Measurements from ENCODE around the gene ARHGEF2. TPM values are rescaled to one million over a fixed set of nuclear protein-coding genes. Genes with fewer than 3 reads are reported as not detected.

The ARHGEF2 gene
- total and polyA plus RNA-seq, 9 of the 15 experiments (the other 6 are each of a cell fraction or from before 2014, with no cell fraction given) = 7.1 to 162 (median 62.2) TPM

DNA sequence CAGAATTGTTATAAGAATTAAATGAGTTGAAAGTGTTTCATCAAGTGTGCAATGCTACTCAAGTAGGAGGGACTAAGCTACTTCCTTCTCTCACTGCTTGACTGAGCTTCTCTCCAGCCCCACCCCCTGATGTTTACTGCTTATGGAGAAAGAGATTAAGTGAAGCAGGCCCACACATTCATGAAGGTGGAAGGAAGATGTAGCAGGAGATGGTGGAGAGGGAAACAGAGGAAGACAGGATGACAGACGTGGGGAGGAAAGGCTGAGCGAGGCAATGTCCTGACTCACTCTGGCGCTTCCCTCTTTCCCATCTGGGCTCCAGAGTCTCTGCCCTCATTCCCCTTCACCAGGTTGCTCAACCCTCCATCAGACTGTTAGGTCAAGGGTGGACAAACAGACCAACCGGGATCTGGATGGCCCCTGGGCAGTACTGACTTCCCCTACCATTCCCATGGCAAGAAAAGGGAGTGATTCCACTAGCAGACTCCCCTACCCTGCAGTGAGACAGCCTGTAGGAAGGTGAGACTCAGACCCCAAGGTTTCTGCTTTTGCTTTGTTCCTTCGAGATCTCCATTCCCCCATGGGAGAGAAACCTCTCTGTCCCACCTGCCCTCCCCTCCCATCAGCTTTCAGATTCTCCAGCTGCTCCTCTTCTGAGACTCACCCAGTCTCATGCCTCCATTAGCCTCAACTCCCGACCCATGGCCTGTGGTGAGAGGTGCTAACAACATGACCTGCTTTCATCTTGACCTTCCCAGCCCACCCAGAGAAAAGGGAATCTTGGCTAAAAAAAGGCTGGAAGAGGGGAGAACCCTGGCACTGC, 3.1 kb upstream of the ARHGEF2 start (continued):
- TF ChIP-seq PPARD (CRISPR knock-in tag; IDR thresholded peaks at IDR 0.05) = no peak
- TF ChIP-seq ZNF239 (CRISPR knock-in tag; IDR thresholded peaks at IDR 0.05) = no peak
- TF ChIP-seq, protein P1, sequence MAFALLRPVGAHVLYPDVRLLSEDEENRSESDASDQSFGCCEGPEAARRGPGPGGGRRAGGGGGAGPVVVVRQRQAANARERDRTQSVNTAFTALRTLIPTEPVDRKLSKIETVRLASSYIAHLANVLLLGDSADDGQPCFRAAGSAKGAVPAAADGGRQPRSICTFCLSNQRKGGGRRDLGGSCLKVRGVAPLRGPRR (CRISPR knock-in tag; IDR thresholded peaks at IDR 0.05) = no peak
- TF ChIP-seq RBM39 (optimal IDR thresholded peaks at IDR 0.05; ENCODE audit: low read depth, low read length) = no peak
- 0 out of 2 replicates have a peak, but pooled peaks have one; percentile 12 for TF ChIP-seq MYC (IDR thresholded peaks at IDR 0.05; ENCODE audit: low read depth, low read length)
- no peak for TF ChIP-seq MYC (CRISPR knock-in tag; IDR thresholded peaks at IDR 0.05; ENCODE audit: borderline replicate concordance, low read depth)
- no peak for TF ChIP-seq FUS (optimal IDR thresholded peaks at IDR 0.05; ENCODE audit: low read depth, low read length)
- no peak for TF ChIP-seq CHCHD3 (CRISPR knock-in tag; IDR thresholded peaks at IDR 0.05)
- TF ChIP-seq FOXP1 (CRISPR knock-in tag; IDR thresholded peaks at IDR 0.05) = no peak
- TF ChIP-seq ZNF589 (CRISPR knock-in tag; IDR thresholded peaks at IDR 0.05; ENCODE audit: low read depth) = peak; percentile 86; the same call in 1 of the 2 replicates
- TF ChIP-seq TAF7 (tag; IDR thresholded peaks at IDR 0.05) = peak; percentile 23; the same call in 1 of the 2 replicates
- no peak for TF ChIP-seq ZFX (CRISPR knock-in tag; IDR thresholded peaks at IDR 0.05)
- TF ChIP-seq, protein P2, sequence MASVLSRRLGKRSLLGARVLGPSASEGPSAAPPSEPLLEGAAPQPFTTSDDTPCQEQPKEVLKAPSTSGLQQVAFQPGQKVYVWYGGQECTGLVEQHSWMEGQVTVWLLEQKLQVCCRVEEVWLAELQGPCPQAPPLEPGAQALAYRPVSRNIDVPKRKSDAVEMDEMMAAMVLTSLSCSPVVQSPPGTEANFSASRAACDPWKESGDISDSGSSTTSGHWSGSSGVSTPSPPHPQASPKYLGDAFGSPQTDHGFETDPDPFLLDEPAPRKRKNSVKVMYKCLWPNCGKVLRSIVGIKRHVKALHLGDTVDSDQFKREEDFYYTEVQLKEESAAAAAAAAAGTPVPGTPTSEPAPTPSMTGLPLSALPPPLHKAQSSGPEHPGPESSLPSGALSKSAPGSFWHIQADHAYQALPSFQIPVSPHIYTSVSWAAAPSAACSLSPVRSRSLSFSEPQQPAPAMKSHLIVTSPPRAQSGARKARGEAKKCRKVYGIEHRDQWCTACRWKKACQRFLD (CRISPR knock-in tag; IDR thresholded peaks at IDR 0.05) = peak; percentile 14; the same call in 1 of the 2 replicates
- TF ChIP-seq STAG1 (CRISPR knock-in tag; IDR thresholded peaks at IDR 0.05; ENCODE audit: borderline replicate concordance) = no peak
- no peak for TF ChIP-seq HNRNPUL1 (IDR thresholded peaks at IDR 0.05; ENCODE audit: low read length)
- TF ChIP-seq IFI16 (CRISPR knock-in tag; IDR thresholded peaks at IDR 0.05) = no peak
- no peak for TF ChIP-seq NR4A1 (CRISPR knock-in tag; IDR thresholded peaks at IDR 0.05)
- TF ChIP-seq NR4A1 (tag; IDR thresholded peaks at IDR 0.05) = no peak
- 0 out of 2 replicates have a peak, but pooled peaks have one; percentile 11 for TF ChIP-seq RHOXF2B (CRISPR knock-in tag; conservative IDR thresholded peaks at IDR 0.05)
- TF ChIP-seq, protein P3, sequence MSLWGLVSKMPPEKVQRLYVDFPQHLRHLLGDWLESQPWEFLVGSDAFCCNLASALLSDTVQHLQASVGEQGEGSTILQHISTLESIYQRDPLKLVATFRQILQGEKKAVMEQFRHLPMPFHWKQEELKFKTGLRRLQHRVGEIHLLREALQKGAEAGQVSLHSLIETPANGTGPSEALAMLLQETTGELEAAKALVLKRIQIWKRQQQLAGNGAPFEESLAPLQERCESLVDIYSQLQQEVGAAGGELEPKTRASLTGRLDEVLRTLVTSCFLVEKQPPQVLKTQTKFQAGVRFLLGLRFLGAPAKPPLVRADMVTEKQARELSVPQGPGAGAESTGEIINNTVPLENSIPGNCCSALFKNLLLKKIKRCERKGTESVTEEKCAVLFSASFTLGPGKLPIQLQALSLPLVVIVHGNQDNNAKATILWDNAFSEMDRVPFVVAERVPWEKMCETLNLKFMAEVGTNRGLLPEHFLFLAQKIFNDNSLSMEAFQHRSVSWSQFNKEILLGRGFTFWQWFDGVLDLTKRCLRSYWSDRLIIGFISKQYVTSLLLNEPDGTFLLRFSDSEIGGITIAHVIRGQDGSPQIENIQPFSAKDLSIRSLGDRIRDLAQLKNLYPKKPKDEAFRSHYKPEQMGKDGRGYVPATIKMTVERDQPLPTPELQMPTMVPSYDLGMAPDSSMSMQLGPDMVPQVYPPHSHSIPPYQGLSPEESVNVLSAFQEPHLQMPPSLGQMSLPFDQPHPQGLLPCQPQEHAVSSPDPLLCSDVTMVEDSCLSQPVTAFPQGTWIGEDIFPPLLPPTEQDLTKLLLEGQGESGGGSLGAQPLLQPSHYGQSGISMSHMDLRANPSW (CRISPR knock-in tag; IDR thresholded peaks at IDR 0.05) = no peak
- TF ChIP-seq, protein P4, sequence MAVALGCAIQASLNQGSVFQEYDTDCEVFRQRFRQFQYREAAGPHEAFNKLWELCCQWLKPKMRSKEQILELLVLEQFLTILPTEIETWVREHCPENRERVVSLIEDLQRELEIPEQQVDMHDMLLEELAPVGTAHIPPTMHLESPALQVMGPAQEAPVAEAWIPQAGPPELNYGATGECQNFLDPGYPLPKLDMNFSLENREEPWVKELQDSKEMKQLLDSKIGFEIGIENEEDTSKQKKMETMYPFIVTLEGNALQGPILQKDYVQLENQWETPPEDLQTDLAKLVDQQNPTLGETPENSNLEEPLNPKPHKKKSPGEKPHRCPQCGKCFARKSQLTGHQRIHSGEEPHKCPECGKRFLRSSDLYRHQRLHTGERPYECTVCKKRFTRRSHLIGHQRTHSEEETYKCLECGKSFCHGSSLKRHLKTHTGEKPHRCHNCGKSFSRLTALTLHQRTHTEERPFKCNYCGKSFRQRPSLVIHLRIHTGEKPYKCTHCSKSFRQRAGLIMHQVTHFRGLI (CRISPR knock-in tag; IDR thresholded peaks at IDR 0.05) = no peak
- TF ChIP-seq, protein P5, sequence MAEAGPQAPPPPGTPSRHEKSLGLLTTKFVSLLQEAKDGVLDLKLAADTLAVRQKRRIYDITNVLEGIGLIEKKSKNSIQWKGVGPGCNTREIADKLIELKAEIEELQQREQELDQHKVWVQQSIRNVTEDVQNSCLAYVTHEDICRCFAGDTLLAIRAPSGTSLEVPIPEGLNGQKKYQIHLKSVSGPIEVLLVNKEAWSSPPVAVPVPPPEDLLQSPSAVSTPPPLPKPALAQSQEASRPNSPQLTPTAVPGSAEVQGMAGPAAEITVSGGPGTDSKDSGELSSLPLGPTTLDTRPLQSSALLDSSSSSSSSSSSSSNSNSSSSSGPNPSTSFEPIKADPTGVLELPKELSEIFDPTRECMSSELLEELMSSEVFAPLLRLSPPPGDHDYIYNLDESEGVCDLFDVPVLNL (CRISPR knock-in tag; IDR thresholded peaks at IDR 0.05; ENCODE audit: low read depth) = no peak

Measured in K562 (cell line).